ENCODE measurements around the gene L3MBTL3. TPM values are rescaled to one million over a fixed set of nuclear protein-coding genes. Genes with fewer than 3 reads are reported as not detected.
"Not testable (repeated sequence)": the region's sequence is repeated elsewhere in the genome, so short reads cannot be mapped to it uniquely, and the experiment has no call there.

Gene L3MBTL3
- polyA plus RNA-seq, 1 experiment = 23.2 TPM

DNA sequence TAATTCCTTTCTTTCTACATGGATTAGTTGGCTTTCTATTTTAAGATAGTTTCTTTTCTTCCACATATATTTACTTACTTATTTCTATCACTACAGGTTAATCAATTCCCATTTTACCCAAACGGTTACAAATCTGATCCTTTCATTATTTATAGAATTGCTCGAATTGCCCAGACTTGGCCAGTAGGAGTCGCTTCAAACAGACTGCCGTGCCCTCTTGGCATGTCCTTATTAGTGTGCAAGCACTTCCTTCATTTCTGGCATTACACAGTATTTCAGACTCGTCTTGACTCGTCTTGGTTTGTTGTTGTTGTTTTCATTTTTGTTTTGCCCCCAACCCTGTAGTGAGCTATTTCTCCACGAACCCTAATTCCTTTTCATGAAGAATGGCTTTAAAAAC, 129.8 kb downstream of the L3MBTL3 start:
- H3K27ac ChIP-seq (ENCODE audit: low read depth, low read length) = no peak overlapping the region
- no peak overlapping the region for H3K4me3 ChIP-seq (ENCODE audit: low read depth, low read length)
- no peaks in the 10 kb centered on the region for H3K27me3 ChIP-seq (ENCODE audit: control insufficient read depth, insufficient read depth, low read length)
- no peak for DNase-seq (ENCODE audit: low read depth, low spot score)
- ChIA-PET CTCF (interaction anchor here (1.3 kb wide), 1 partner anchor 10 kb away, joined by 5 read pairs; no protein-coding TSS in a partner anchor), POLR2A (no interaction called here)
- no peak for TF ChIP-seq CTCF (IDR thresholded peaks at IDR 0.05; ENCODE audit: low read depth, low read length)
- no peaks in the 10 kb centered on the region for H3K9me3 ChIP-seq (ENCODE audit: control insufficient read depth, insufficient read depth, low read length)

- not testable (repeated sequence) for H3K9me3 ChIP-seq (ENCODE audit: control insufficient read depth, insufficient read depth, low read length); H3K27me3 ChIP-seq (ENCODE audit: control insufficient read depth, insufficient read depth, low read length); DNase-seq (ENCODE audit: low read depth, low spot score); H3K4me3 ChIP-seq (ENCODE audit: low read depth, low read length); H3K27ac ChIP-seq (ENCODE audit: low read depth, low read length)
- ChIA-PET POLR2A (interaction anchor here (1.2 kb wide), 1 partner anchor 13 kb away, joined by 3 read pairs; no protein-coding TSS in a partner anchor), CTCF (interaction anchor here (0.6 to 1.3 kb wide), 3 partner anchors 9 to 640 kb away, joined by 3 to 5 read pairs (median 3); no protein-coding TSS in a partner anchor)
Observed at GRCh38 chr6:130149016-130149415, 130.6 kb downstream of the L3MBTL3 start.

GRCh38 chr6:130150906-130151305, 132.5 kb downstream of the L3MBTL3 start:
- Histone ChIP-seq H3K4me3 (ENCODE audit: low read depth, low read length) (no peak overlapping the region), H3K27me3 (ENCODE audit: control insufficient read depth, insufficient read depth, low read length) (no peaks in the 10 kb centered on the region), H3K27ac (ENCODE audit: low read depth, low read length) (no peak overlapping the region), H3K9me3 (ENCODE audit: control insufficient read depth, insufficient read depth, low read length) (no peaks in the 10 kb centered on the region)
- POLR2A ChIA-PET = no interaction called here
- DNase-seq (ENCODE audit: low read depth, low spot score) = no peak
- CTCF ChIA-PET = no interaction called here
- TF ChIP-seq CTCF (IDR thresholded peaks at IDR 0.05; ENCODE audit: low read depth, low read length) = no peak

- DNase-seq (ENCODE audit: low read depth, low spot score) = no peak
- no peaks in the 10 kb centered on the region for H3K9me3 ChIP-seq (ENCODE audit: control insufficient read depth, insufficient read depth, low read length)
- H3K27ac ChIP-seq (ENCODE audit: low read depth, low read length) = no peak overlapping the region
- no peak overlapping the region for H3K4me3 ChIP-seq (ENCODE audit: low read depth, low read length)
- ChIA-PET CTCF (no interaction called here), POLR2A (interaction anchor here (1.5 kb wide), 1 partner anchor 9 kb away, joined by 4 read pairs; no protein-coding TSS in a partner anchor)
- no peaks in the 10 kb centered on the region for H3K27me3 ChIP-seq (ENCODE audit: control insufficient read depth, insufficient read depth, low read length)
- no peak for TF ChIP-seq CTCF (IDR thresholded peaks at IDR 0.05; ENCODE audit: low read depth, low read length)
Observed at GRCh38 chr6:130152908-130153510, 134.6 kb downstream of the L3MBTL3 start.

GRCh38 chr6:130156908-130157307, 138.5 kb downstream of the L3MBTL3 start:
- no peaks in the 10 kb centered on the region for H3K27me3 ChIP-seq (ENCODE audit: control insufficient read depth, insufficient read depth, low read length)
- no peak overlapping the region for H3K4me3 ChIP-seq (ENCODE audit: low read depth, low read length)
- no peak for DNase-seq (ENCODE audit: low read depth, low spot score)
- ChIA-PET POLR2A (no interaction called here), CTCF (no interaction called here)
- peaks cover 5% of the 10 kb centered on the region; the same call in 1 of the 2 replicates for H3K9me3 ChIP-seq (ENCODE audit: control insufficient read depth, insufficient read depth, low read length)
- no peak for TF ChIP-seq CTCF (IDR thresholded peaks at IDR 0.05; ENCODE audit: low read depth, low read length)
- no peak overlapping the region for H3K27ac ChIP-seq (ENCODE audit: low read depth, low read length)

Data from AG04450 (cell line).